Rectal smooth muscle tissue (tissue), 1 donor: ENCODE measurements around the gene GJD3.
A peak's percentile ranks its signal among the peaks of the same experiment; 100 is the strongest.

Experiments
- H3K27ac ChIP-seq: one replicate; pipeline ENCODE4 v1.7.0; 2013; ENCODE audit warnings: low read depth, low read length, inconsistent platforms
- H3K27me3 ChIP-seq: one replicate; pipeline ENCODE4 v1.7.0; 2013; ENCODE audit warnings: low read length; ENCODE audit not compliant: control insufficient read depth, insufficient read depth
- H3K36me3 ChIP-seq: one replicate; pipeline ENCODE4 v1.7.0; 2013; ENCODE audit warnings: low read length; ENCODE audit not compliant: control insufficient read depth, insufficient read depth
- H3K4me1 ChIP-seq: one replicate; pipeline ENCODE4 v1.7.0; 2013; ENCODE audit warnings: low read length; ENCODE audit not compliant: control insufficient read depth, insufficient read depth
- H3K4me3 ChIP-seq: one replicate; pipeline ENCODE4 v1.7.0; 2013; ENCODE audit warnings: low read length
- H3K9ac ChIP-seq: one replicate; pipeline ENCODE4 v1.7.0; 2013; ENCODE audit warnings: low read length

The GJD3 gene

GRCh38 chr17:40318830-40319391, 45.6 kb downstream of the GJD3 start:
- Histone ChIP-seq H3K27me3 (no peaks in the 10 kb centered on the region), H3K36me3 (no peaks in the 10 kb centered on the region), H3K4me1 (peaks cover 64% of the 10 kb centered on the region), H3K27ac (peak overlapping the region; percentile 74), H3K4me3 (peak overlapping the region; percentile 89), H3K9ac (peak overlapping the region; percentile 51)

GRCh38 chr17:40317880-40318829, 46.4 kb downstream of the GJD3 start:
- peaks cover 58% of the 10 kb centered on the region for H3K4me1 ChIP-seq
- H3K27ac ChIP-seq: peak overlapping the region; percentile 80
- H3K4me3 ChIP-seq: peak overlapping the region; percentile 89

DNA sequence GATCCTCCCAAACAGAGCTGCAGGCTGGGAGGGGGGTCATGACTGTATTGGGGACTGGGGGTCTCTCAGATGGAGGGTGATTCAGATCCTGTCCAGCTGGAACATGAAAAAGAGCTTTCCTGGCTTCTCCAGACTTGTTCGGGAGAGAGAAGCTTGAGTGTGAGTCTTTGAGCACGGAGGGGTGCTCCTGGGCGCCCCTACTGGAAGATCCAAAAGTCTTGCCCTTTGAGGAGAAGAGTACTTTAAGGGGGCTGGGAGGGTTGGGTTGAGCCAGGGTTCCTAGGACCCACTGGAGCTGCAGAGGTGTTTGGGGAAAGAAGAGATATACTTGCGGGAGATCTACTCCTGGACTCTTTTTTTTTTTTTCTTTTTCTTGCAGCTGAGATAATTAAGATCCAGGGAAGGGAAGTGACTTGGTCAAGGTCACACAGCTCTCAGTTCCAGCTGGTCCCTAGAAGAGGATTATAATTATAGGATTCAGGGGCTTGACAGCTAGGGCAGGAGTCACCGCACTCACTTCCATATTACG, 47.1 kb downstream of the GJD3 start:
- no peaks in the 10 kb centered on the region for H3K36me3 ChIP-seq
- H3K9ac ChIP-seq: peak overlapping the region; percentile 24
- peaks cover 58% of the 10 kb centered on the region for H3K4me1 ChIP-seq
- H3K4me3 ChIP-seq: peak overlapping the region; percentile 89
- H3K27me3 ChIP-seq: no peaks in the 10 kb centered on the region
- H3K27ac ChIP-seq: peak overlapping the region; percentile 80

More at GRCh38 chr17:40317880-40318829, 46.4 kb downstream of the GJD3 start:
- Histone ChIP-seq H3K9ac (peak overlapping the region; percentile 51), H3K36me3 (no peaks in the 10 kb centered on the region), H3K27me3 (no peaks in the 10 kb centered on the region)

GRCh38 chr17:40316571-40317344, 47.8 kb downstream of the GJD3 start:
- Histone ChIP-seq H3K9ac (peak overlapping the region; percentile 24), H3K27me3 (no peaks in the 10 kb centered on the region), H3K36me3 (no peaks in the 10 kb centered on the region), H3K4me3 (peak overlapping the region; percentile 89), H3K27ac (peak overlapping the region; percentile 80), H3K4me1 (peaks cover 59% of the 10 kb centered on the region)

DNA sequence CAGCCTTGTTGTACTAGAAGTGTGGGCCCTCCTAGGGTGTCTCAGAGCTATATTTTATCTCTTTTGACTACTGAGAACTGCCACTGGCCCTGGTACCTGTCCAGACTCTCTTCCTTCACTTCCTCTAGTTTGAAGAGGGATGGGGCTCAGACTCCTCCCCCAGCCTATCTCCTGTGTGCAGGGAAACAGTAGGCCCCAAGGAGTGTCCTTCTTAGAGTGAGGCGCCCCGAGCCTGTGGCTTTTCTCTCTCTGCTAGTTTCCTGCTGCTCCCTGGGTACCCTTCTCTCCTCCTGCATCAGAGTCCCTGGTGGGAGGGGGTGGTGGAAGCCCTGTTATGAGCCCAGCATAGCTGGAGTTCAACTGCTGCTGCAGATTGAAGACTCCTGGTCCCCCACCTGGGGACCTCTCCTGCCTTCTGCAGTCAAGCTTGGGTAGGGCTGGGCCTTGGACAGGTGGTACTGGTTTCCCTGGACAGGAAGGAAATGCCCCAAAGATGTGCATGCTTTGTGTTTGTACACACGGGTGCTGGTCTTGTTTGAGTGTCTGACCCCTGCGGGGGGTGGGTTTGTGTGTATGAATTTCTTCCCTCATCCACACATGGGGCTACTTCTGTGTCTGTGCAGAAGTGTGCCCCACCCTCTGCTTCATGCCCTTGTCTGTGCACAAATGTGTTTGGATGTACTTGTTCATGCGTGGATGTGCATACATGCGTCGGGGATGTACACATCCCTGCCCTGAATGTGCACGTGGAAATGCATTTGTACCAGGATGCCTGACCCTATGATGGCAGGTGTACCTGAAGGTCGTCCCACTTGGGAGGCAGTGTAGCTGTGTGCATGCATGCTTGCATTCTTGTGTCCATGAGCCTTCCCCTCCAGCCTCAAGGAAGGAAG, 48.6 kb downstream of the GJD3 start:
- peak overlapping the region; percentile 29 for H3K9ac ChIP-seq
- H3K4me1 ChIP-seq: peaks cover 60% of the 10 kb centered on the region
- no peaks in the 10 kb centered on the region for H3K36me3 ChIP-seq
- H3K4me3 ChIP-seq: peak overlapping the region; percentile 7
- H3K27ac ChIP-seq: peak overlapping the region; percentile 29
- no peaks in the 10 kb centered on the region for H3K27me3 ChIP-seq

DNA sequence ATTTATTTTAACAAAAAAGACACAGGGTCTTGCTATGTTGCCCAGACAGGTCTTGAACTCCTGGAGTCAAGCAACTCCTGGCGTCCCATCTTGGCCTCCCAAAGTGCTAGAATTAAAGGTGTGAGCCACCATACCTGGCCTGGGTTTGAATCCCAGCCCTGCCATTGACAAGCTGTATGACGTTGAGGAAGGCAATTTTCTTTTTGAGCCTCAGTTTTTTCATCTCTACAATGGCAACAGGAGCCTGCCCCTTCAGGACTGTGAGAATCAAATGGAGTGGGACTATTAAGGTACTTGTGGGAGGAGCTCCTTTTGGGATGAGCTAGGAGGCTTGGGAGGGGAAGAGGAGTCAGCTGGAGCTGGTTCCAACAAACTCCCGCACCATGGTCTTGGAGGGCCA, 49.3 kb downstream of the GJD3 start:
- no peak overlapping the region for H3K27ac ChIP-seq
- peaks cover 55% of the 10 kb centered on the region for H3K4me1 ChIP-seq
- H3K9ac ChIP-seq: no peak overlapping the region
- no peak overlapping the region for H3K4me3 ChIP-seq
- H3K27me3 ChIP-seq: no peaks in the 10 kb centered on the region
- H3K36me3 ChIP-seq: no peaks in the 10 kb centered on the region

GRCh38 chr17:40314584-40314956, 50.0 kb downstream of the GJD3 start:
- Histone ChIP-seq H3K27me3 (no peaks in the 10 kb centered on the region), H3K9ac (no peak overlapping the region), H3K36me3 (no peaks in the 10 kb centered on the region), H3K4me3 (no peak overlapping the region), H3K27ac (no peak overlapping the region), H3K4me1 (peaks cover 51% of the 10 kb centered on the region)

DNA sequence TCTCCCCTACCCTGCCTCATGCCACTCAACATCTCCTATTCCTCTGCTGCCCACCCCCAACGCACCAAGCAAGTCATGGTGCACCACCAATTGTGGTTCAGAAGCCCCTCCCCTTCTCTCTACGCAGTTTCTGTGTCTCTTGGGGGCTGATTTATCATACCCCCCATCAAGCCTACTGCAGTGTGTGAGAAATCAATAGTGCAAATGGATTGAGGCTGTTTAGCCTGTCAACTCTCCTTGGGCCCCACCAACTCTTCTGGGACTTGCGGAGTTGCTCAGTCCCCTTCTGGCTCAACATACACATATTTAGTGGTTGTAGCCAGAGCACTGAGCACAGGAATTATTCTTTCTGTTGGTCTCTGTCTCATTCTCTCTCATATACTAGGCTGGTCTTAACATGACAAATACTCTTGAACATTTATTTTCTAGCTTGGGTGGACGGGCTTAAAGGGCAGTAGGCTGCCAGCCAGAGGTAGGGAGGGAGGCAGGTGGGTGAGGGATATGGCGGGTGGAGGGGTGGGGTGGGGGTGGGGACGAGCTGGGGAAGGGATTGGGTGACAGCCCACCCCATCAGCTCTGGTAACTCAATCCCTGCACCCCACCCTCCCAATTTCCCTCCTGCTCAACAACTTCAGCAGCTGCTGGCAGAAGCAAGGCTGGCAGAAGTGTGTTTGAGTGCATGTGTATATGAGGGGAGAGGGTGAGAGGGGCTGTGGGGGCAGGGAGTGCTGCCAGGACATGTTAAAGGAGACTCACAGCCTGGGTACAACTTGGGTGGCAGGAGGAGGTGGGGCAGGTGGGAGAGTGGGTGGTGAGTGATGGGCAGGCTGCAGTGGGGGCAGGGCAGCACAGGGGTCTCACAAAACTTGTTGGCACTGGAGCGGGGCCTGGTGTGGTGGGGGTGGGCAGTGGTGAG, 50.6 kb downstream of the GJD3 start:
- H3K27ac ChIP-seq: no peak overlapping the region
- H3K36me3 ChIP-seq: no peaks in the 10 kb centered on the region
- H3K9ac ChIP-seq: no peak overlapping the region
- no peaks in the 10 kb centered on the region for H3K27me3 ChIP-seq
- H3K4me3 ChIP-seq: no peak overlapping the region
- peaks cover 50% of the 10 kb centered on the region for H3K4me1 ChIP-seq
